IMR-90 (cell line): Measurements from ENCODE around the gene SCAMP1. TPM values are rescaled to one million over a fixed set of nuclear protein-coding genes. Genes with fewer than 3 reads are reported as not detected.

Experiments
- ATAC-seq: fragments of 200-7000 bp; cut with Tn5 transposase; 2 replicates; pipeline ENCODE4 v1.9.1; 2020; ENCODE audit warnings: low read depth, mild to moderate bottlenecking, moderate library complexity
- BruUV-seq: library from RNA; stranded (reverse); fragments of 400-500 nt; replicated peaks from 2 replicates; lab custom pipeline; 2021; lab: Mats Ljungman, UMichigan
- CTCF ChIA-PET: fragments of 300-600 bp; formaldehyde crosslinking; extraction: SDS; loops from one replicate; lab custom pipeline; 2021; ENCODE audit warnings: antibody characterized with exemption; lab: Yijun Ruan, JAX
- POLR2A ChIA-PET: fragments of 300-600 bp; sonication (Branson Sonifier 250); formaldehyde crosslinking; loops from one replicate; lab custom pipeline; 2022; ENCODE audit warnings: antibody characterized with exemption; ENCODE audit not compliant: unreplicated experiment; lab: Charles Lee
- DNase-seq: peaks from one replicate; pipeline ENCODE4 v3.0.0; 2013
- H2AFZ ChIP-seq: replicated peaks from 2 replicates; pipeline ENCODE3; 2013; ENCODE audit warnings: low read length, mild to moderate bottlenecking; ENCODE audit not compliant: poor library complexity
- H2AK5ac ChIP-seq: 2 replicates; pipeline ENCODE4 v1.6.1; 2013; ENCODE audit warnings: low read depth, low read length, inconsistent platforms
- H2AK9ac ChIP-seq: replicated peaks from 2 replicates; pipeline ENCODE3; 2013; ENCODE audit warnings: mild to moderate bottlenecking, low read depth, low read length, moderate library complexity; ENCODE audit not compliant: poor library complexity
- H2BK120ac ChIP-seq: 2 replicates; pipeline ENCODE4 v1.6.1; 2013; ENCODE audit warnings: low read depth, low read length, inconsistent platforms
- H2BK15ac ChIP-seq: 3 replicates; pipeline ENCODE4 v1.6.1; 2013; ENCODE audit warnings: low read depth, low read length, inconsistent platforms
- H2BK20ac ChIP-seq: 2 replicates; pipeline ENCODE4 v1.6.1; 2013; ENCODE audit warnings: low read depth, mild to moderate bottlenecking, inconsistent platforms, low read length, moderate library complexity
- H2BK5ac ChIP-seq: 2 replicates; pipeline ENCODE4 v1.6.1; 2013; ENCODE audit warnings: mild to moderate bottlenecking, low read depth, low read length, inconsistent platforms; ENCODE audit not compliant: poor library complexity, severe bottlenecking
- H3K14ac ChIP-seq: replicated peaks from 2 replicates; pipeline ENCODE4 v1.6.1; 2013; ENCODE audit warnings: low read depth, low read length, inconsistent platforms
- H3K18ac ChIP-seq: 2 replicates; pipeline ENCODE4 v1.6.1; 2013; ENCODE audit warnings: low read depth, low read length, control low read depth
- H3K23ac ChIP-seq: 2 replicates; pipeline ENCODE4 v1.6.1; 2013; ENCODE audit warnings: low read depth, low read length, inconsistent platforms
- H3K27ac ChIP-seq: 2 replicates; pipeline ENCODE4 v1.5.1; 2013; ENCODE audit warnings: mild to moderate bottlenecking, control low read depth, low read length; ENCODE audit not compliant: insufficient read depth
- H3K27me3 ChIP-seq: 2 replicates; pipeline ENCODE4 v1.6.1; 2013; ENCODE audit warnings: low read length; ENCODE audit not compliant: control insufficient read depth, insufficient read depth
- H3K36me3 ChIP-seq: 2 replicates; pipeline ENCODE4 v1.6.1; 2013; ENCODE audit warnings: low read length, mixed read lengths; ENCODE audit not compliant: control insufficient read depth, insufficient read depth
- H3K4ac ChIP-seq: 2 replicates; pipeline ENCODE4 v1.6.1; 2013; ENCODE audit warnings: low read depth, low read length, inconsistent platforms
- H3K4me1 ChIP-seq: 2 replicates; pipeline ENCODE4 v1.6.1; 2013; ENCODE audit warnings: low read length, mixed read lengths; ENCODE audit not compliant: control insufficient read depth, insufficient read depth
- H3K4me2 ChIP-seq: 2 replicates; pipeline ENCODE4 v1.6.1; 2013; ENCODE audit warnings: low read depth, mild to moderate bottlenecking, control low read depth, low read length, moderate library complexity
- H3K4me3 ChIP-seq: 2 replicates; pipeline ENCODE4 v1.5.1; 2013; ENCODE audit warnings: low read depth, mild to moderate bottlenecking, control low read depth, low read length, moderate library complexity; ENCODE audit not compliant: insufficient read depth
- H3K56ac ChIP-seq: 2 replicates; pipeline ENCODE4 v1.6.1; 2013; ENCODE audit warnings: low read length, inconsistent platforms; ENCODE audit not compliant: insufficient read depth; ENCODE audit errors: extremely low read depth
- H3K79me1 ChIP-seq, 2 experiments: 2 replicates each; pipeline ENCODE4 v1.6.1; 2013; ENCODE audit warnings: low read length in 2 of 2, inconsistent platforms in 1 of 2, low read depth in 1 of 2
- H3K9ac ChIP-seq: 2 replicates; pipeline ENCODE4 v1.6.1; 2013; ENCODE audit warnings: low read depth, low read length, control low read depth
- H3K9me1 ChIP-seq: 2 replicates; pipeline ENCODE4 v1.6.1; 2013; ENCODE audit warnings: low read length, inconsistent platforms; ENCODE audit not compliant: insufficient read depth
- H3K9me3 ChIP-seq: 2 replicates; pipeline ENCODE4 v1.6.1; 2013; ENCODE audit warnings: low read length; ENCODE audit not compliant: control insufficient read depth, insufficient read depth
- H4K20me1 ChIP-seq: 2 replicates; pipeline ENCODE4 v1.6.1; 2013; ENCODE audit warnings: low read length, inconsistent platforms; ENCODE audit not compliant: insufficient read depth
- H4K5ac ChIP-seq: 2 replicates; pipeline ENCODE4 v1.6.1; 2013; ENCODE audit warnings: mild to moderate bottlenecking, low read depth, low read length, control low read depth
- H4K8ac ChIP-seq, 2 experiments: 2 replicates each; pipeline ENCODE4 v1.6.1; 2013; ENCODE audit warnings: low read depth in 2 of 2, low read length in 2 of 2, control low read depth in 1 of 2, inconsistent platforms in 1 of 2
- H4K91ac ChIP-seq: 2 replicates; pipeline ENCODE4 v1.6.1; 2013; ENCODE audit warnings: low read depth, low read length, inconsistent platforms; ENCODE audit not compliant: insufficient read depth
- BHLHE40 ChIP-seq: fragments of 150-350 bp; IDR thresholded peaks from 2 replicates; pipeline ENCODE4 v1.6.1; 2016; ENCODE audit warnings: mild to moderate bottlenecking, low read depth, low read length
- CEBPB ChIP-seq: IDR thresholded peaks from 2 replicates; pipeline ENCODE4 v1.6.1; 2012; ENCODE audit warnings: low read depth, low read length, improper control_type of control experiment
- CHD1 ChIP-seq: IDR thresholded peaks from 2 replicates; pipeline ENCODE4 v1.6.1; 2012; ENCODE audit warnings: low read depth, low read length, improper control_type of control experiment
- FOS ChIP-seq: fragments of 150-350 bp; IDR thresholded peaks from 2 replicates; pipeline ENCODE4 v1.6.1; 2016; ENCODE audit warnings: low read depth, low read length
- MAFK ChIP-seq: IDR thresholded peaks from 2 replicates; pipeline ENCODE4 v1.6.1; 2012; ENCODE audit warnings: low read depth, low read length, improper control_type of control experiment
- MXI1 ChIP-seq: IDR thresholded peaks from 2 replicates; pipeline ENCODE4 v1.6.1; 2012; ENCODE audit warnings: low read depth, mild to moderate bottlenecking, low read length, moderate library complexity, borderline replicate concordance
- NFE2L2 ChIP-seq: fragments of 150-350 bp; IDR thresholded peaks from 2 replicates; pipeline ENCODE4 v1.6.1; 2016; ENCODE audit warnings: low read depth, mild to moderate bottlenecking, low read length
- POLR2A ChIP-seq: IDR thresholded peaks from 2 replicates; pipeline ENCODE4 v1.6.1; 2012; ENCODE audit warnings: mild to moderate bottlenecking, low read depth, low read length
- RAD21 ChIP-seq: IDR thresholded peaks from 2 replicates; pipeline ENCODE4 v1.6.1; 2012; ENCODE audit warnings: low read length, improper control_type of control experiment
- RCOR1 ChIP-seq: IDR thresholded peaks from 2 replicates; pipeline ENCODE4 v1.6.1; 2012; ENCODE audit warnings: mild to moderate bottlenecking, low read length, improper control_type of control experiment; ENCODE audit not compliant: insufficient replicate concordance
- RFX5 ChIP-seq: IDR thresholded peaks from 2 replicates; pipeline ENCODE4 v1.8.0; 2012; ENCODE audit warnings: low read depth, mild to moderate bottlenecking, low read length, moderate library complexity
- SMC3 ChIP-seq: fragments of 150-350 bp; IDR thresholded peaks from 2 replicates; pipeline ENCODE4 v1.6.1; 2016; ENCODE audit warnings: low read depth, mild to moderate bottlenecking, antibody characterized with exemption, low read length, moderate library complexity
- WGBS, 2 experiments: methylation state at CpG; one replicate each; pipeline versions ENCODE4 v1.1.5 to v1.1.7; 2013; ENCODE audit warnings: missing lambda C conversion rate in 2 of 2; ENCODE audit not compliant: insufficient read length in 1 of 2; ENCODE audit errors: extremely low coverage in 2 of 2; 5-methylcytosine and 5-hydroxymethylcytosine counted together
- dilution Hi-C: fragments of 300-500 bp; cut with HindIII; formaldehyde crosslinking; loops from one replicate; pipeline ENCODE4 v1.14.3; 2018; ENCODE audit warnings: low sequenced_read_pairs; ENCODE audit not compliant: unreplicated experiment
- in situ Hi-C: fragments of 300-500 bp; cut with MboI; formaldehyde crosslinking; loops from 3 replicates; pipeline ENCODE4 v1.14.3; 2019; ENCODE audit warnings: low sequenced_read_pairs, inconsistent platforms, mixed read lengths
- intact Hi-C: fragments of 100-400 bp; cut with micrococcal nuclease; formaldehyde crosslinking; loops from 2 replicates; pipeline ENCODE4 v1.10.0; 2022
- polyA plus RNA-seq, 3 experiments: library from polyadenylated mRNA; depleted of rRNA; stranded (reverse); fragments of >200 nt; gene quantifications; 2 replicates each; pipeline ENCODE4 v1.2.3, GENCODE V29; 2012; ENCODE audit warnings: low replicate concordance in 1 of 3
- total RNA-seq: library from RNA; depleted of rRNA; stranded (reverse); fragments of >200 nt; gene quantifications from 2 replicates; pipeline ENCODE4 v1.2.3, GENCODE V29; 2012
- TF ChIP-seq, protein P1 (sequence below): fragments of 150-350 bp; IDR thresholded peaks from 2 replicates; pipeline ENCODE4 v1.6.1; 2017; ENCODE audit warnings: mild to moderate bottlenecking, antibody characterized with exemption, low read length, low read depth
- TF ChIP-seq, protein P2 (sequence below): conservative IDR thresholded peaks from 2 replicates; pipeline ENCODE4 v1.5.1; 2012; ENCODE audit warnings: mild to moderate bottlenecking, low read depth, low read length, improper control_type of control experiment
- TF ChIP-seq, protein P3 (sequence below): fragments of 150-350 bp; IDR thresholded peaks from 2 replicates; pipeline ENCODE4 v1.6.1; 2016; ENCODE audit warnings: low read depth, mild to moderate bottlenecking, low read length, moderate library complexity, borderline replicate concordance

SCAMP1 gene
- total and polyA plus RNA-seq, 2 of the 4 experiments (the other 2 are of a cell fraction), result 13.5 to 114 TPM

DNA sequence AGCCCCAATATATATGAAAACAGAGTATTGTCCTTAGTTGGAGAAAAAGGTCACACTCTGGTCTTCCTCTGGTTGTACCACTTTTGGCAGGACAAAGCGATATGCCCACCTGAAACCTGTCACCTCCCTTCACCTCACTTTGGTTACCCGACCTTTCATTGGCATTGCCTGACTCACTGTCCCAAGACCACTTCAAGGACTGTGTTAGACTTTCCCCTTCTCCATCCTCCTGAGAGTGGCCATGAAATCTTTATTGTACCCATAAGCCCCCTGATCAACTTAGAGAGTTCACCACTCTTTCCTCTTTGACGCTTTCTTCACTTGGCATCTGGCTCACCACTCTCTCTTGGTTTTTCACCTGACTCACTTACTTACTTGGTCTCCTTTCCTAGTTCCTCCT is 33.5 kb upstream of the SCAMP1 start:
- H2AK9ac ChIP-seq, result no peak overlapping the region
- H3K36me3 ChIP-seq, result no peaks in the 10 kb centered on the region
- H4K5ac ChIP-seq, result no peak overlapping the region
- no peak overlapping the region for H4K91ac ChIP-seq
- H3K9me1 ChIP-seq, result no peaks in the 10 kb centered on the region
- H3K27me3 ChIP-seq, result no peaks in the 10 kb centered on the region
- no peak overlapping the region for H2BK15ac ChIP-seq
- CTCF ChIA-PET, result no interaction called here
- H3K56ac ChIP-seq, result no peak overlapping the region
- H3K4me2 ChIP-seq, result no peak overlapping the region
- no peak overlapping the region for H3K14ac ChIP-seq
- H3K4me1 ChIP-seq, result no peaks in the 10 kb centered on the region
- H2AK5ac ChIP-seq, result no peak overlapping the region
- TF ChIP-seq MAFK (no peak), RAD21 (no peak), POLR2A (no peak), SMC3 (no peak), MXI1 (no peak), RCOR1 (no peak), FOS (no peak), RFX5 (no peak), BHLHE40 (no peak), CHD1 (no peak), NFE2L2 (no peak), CEBPB (no peak)
- TF ChIP-seq, protein P1, sequence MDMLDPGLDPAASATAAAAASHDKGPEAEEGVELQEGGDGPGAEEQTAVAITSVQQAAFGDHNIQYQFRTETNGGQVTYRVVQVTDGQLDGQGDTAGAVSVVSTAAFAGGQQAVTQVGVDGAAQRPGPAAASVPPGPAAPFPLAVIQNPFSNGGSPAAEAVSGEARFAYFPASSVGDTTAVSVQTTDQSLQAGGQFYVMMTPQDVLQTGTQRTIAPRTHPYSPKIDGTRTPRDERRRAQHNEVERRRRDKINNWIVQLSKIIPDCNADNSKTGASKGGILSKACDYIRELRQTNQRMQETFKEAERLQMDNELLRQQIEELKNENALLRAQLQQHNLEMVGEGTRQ, result no peak
- TF ChIP-seq, protein P2, sequence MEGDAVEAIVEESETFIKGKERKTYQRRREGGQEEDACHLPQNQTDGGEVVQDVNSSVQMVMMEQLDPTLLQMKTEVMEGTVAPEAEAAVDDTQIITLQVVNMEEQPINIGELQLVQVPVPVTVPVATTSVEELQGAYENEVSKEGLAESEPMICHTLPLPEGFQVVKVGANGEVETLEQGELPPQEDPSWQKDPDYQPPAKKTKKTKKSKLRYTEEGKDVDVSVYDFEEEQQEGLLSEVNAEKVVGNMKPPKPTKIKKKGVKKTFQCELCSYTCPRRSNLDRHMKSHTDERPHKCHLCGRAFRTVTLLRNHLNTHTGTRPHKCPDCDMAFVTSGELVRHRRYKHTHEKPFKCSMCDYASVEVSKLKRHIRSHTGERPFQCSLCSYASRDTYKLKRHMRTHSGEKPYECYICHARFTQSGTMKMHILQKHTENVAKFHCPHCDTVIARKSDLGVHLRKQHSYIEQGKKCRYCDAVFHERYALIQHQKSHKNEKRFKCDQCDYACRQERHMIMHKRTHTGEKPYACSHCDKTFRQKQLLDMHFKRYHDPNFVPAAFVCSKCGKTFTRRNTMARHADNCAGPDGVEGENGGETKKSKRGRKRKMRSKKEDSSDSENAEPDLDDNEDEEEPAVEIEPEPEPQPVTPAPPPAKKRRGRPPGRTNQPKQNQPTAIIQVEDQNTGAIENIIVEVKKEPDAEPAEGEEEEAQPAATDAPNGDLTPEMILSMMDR, result no peak
- TF ChIP-seq, protein P3, sequence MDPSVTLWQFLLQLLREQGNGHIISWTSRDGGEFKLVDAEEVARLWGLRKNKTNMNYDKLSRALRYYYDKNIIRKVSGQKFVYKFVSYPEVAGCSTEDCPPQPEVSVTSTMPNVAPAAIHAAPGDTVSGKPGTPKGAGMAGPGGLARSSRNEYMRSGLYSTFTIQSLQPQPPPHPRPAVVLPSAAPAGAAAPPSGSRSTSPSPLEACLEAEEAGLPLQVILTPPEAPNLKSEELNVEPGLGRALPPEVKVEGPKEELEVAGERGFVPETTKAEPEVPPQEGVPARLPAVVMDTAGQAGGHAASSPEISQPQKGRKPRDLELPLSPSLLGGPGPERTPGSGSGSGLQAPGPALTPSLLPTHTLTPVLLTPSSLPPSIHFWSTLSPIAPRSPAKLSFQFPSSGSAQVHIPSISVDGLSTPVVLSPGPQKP, result no peak
- in situ Hi-C loops (no loop called here), intact Hi-C loops (loop anchor here (10.0 kb wide), 1 partner anchor 298 kb away; no protein-coding TSS in a partner anchor), dilution Hi-C loops (no loop called here)
- H4K20me1 ChIP-seq, result no peaks in the 10 kb centered on the region
- no peaks in the 10 kb centered on the region for H3K79me1 ChIP-seq
- H3K27ac ChIP-seq, result no peak overlapping the region
- H2BK20ac ChIP-seq, result no peak overlapping the region
- H2BK120ac ChIP-seq, result no peak overlapping the region
- H4K8ac ChIP-seq, result no peak overlapping the region
- DNase-seq, result no peak
- H2AFZ ChIP-seq, result no peak overlapping the region
- H3K23ac ChIP-seq, result no peak overlapping the region
- no peak for ATAC-seq
- H3K9ac ChIP-seq, result no peak overlapping the region
- no peak overlapping the region for H2BK5ac ChIP-seq
- no peak overlapping the region for H3K4me3 ChIP-seq
- POLR2A ChIA-PET, result no interaction called here
- 83% methylated on average over 3 of the region's 3 CpGs; no CpG with 5 or more reads in 1 of the 2 experiments for WGBS, 2 experiments
- no peak overlapping the region for H3K18ac ChIP-seq
- H3K4ac ChIP-seq, result no peak overlapping the region
- BruUV-seq, result no TSS peak
- H3K9me3 ChIP-seq, result no peaks in the 10 kb centered on the region
